Fibroblast of mammary gland (primary cell): ENCODE measurements around the gene SLC39A11.

Source experiments
- DNase-seq: peaks from one replicate; pipeline ENCODE4 v3.0.0-alpha.2; 2010; ENCODE audit warnings: low read depth
- H3K4me3 ChIP-seq: 2 replicates; pipeline ENCODE4 v1.5.1; 2011; ENCODE audit warnings: low read depth, mild to moderate bottlenecking, low read length, moderate library complexity; ENCODE audit not compliant: control insufficient read depth
- TF ChIP-seq, protein P1 (sequence below): conservative IDR thresholded peaks from 2 replicates; pipeline ENCODE4 v1.5.1; 2011; ENCODE audit warnings: low read depth, low read length, inconsistent platforms; ENCODE audit not compliant: control insufficient read depth, insufficient read depth

The SLC39A11 gene

GRCh38 chr17:72682605-72683004 is 409.9 kb downstream of the SLC39A11 start:
- peak; percentile 39 for DNase-seq
- TF ChIP-seq, protein P1, sequence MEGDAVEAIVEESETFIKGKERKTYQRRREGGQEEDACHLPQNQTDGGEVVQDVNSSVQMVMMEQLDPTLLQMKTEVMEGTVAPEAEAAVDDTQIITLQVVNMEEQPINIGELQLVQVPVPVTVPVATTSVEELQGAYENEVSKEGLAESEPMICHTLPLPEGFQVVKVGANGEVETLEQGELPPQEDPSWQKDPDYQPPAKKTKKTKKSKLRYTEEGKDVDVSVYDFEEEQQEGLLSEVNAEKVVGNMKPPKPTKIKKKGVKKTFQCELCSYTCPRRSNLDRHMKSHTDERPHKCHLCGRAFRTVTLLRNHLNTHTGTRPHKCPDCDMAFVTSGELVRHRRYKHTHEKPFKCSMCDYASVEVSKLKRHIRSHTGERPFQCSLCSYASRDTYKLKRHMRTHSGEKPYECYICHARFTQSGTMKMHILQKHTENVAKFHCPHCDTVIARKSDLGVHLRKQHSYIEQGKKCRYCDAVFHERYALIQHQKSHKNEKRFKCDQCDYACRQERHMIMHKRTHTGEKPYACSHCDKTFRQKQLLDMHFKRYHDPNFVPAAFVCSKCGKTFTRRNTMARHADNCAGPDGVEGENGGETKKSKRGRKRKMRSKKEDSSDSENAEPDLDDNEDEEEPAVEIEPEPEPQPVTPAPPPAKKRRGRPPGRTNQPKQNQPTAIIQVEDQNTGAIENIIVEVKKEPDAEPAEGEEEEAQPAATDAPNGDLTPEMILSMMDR, result no peak

GRCh38 chr17:72681844-72682243 is 410.6 kb downstream of the SLC39A11 start:
- H3K4me3 ChIP-seq, result no peak overlapping the region
- TF ChIP-seq, protein P1, result no peak
- no peak for DNase-seq

More at GRCh38 chr17:72682605-72683004, 409.9 kb downstream of the SLC39A11 start:
- H3K4me3 ChIP-seq, result no peak overlapping the region

GRCh38 chr17:72677714-72678390 is 414.6 kb downstream of the SLC39A11 start:
- TF ChIP-seq, protein P1, result no peak
- peak; percentile 51 for DNase-seq
- no peak overlapping the region for H3K4me3 ChIP-seq

DNA sequence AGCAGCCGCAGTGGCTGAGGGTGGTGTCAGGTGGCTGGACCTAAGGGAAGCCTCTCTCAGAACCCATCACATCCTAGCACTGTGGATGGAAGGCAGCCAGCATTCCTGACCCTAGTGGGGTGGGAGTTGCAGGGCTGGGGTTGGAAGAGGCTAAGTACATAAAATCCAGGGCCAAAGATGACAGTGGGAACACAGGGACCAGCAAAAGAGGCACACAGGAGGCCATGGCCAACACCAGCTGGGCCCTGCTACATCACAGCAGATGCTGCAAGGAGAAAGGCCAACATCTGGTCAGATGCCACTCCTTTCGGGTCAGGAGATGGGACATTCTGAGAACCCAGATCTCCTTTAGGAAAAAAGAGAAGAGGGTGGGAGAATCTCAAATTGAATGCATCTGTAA is 415.4 kb downstream of the SLC39A11 start:
- no peak for DNase-seq
- TF ChIP-seq, protein P1, result no peak
- H3K4me3 ChIP-seq, result no peak overlapping the region

- DNase-seq, result no peak
- TF ChIP-seq, protein P1, result no peak
- H3K4me3 ChIP-seq, result no peak overlapping the region
These were observed 419.8 kb downstream of the SLC39A11 start for GRCh38 chr17:72672729-72673128.

DNA sequence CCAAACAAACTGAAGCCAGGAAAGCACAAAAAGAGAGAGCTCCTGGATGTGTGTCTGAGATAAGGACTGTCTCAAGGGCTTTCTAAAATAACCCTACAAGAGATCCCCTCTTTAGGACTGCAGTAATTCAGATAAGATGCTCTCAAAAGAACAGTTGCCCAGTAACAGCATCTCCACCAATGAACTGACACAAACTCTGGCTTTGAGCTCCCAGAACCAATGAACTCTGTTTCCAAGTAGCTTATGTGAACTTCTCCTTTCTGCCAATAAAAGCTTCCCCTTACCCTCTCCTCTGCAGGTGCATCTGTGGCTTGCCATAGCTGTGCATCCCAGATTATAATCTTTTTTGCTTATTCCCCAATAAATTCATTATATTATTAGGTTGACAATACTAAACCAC is 421.5 kb downstream of the SLC39A11 start:
- DNase-seq, result no peak
- TF ChIP-seq, protein P1, result no peak
- no peak overlapping the region for H3K4me3 ChIP-seq
